NT2/D1 (cell line): ENCODE results near the gene AKT3.

Source experiments
- DNase-seq: peaks from one replicate; pipeline ENCODE4 v3.0.0-alpha.2; 2011; ENCODE audit warnings: low read depth, low spot score
- H3K27me3 ChIP-seq: 2 replicates; pipeline ENCODE4 v1.6.0; 2011; ENCODE audit warnings: mild to moderate bottlenecking; ENCODE audit not compliant: insufficient read length, insufficient read depth
- H3K36me3 ChIP-seq: 2 replicates; pipeline ENCODE4 v1.6.1; 2011; ENCODE audit warnings: mild to moderate bottlenecking, low read length, mixed read lengths; ENCODE audit not compliant: insufficient read depth, insufficient read length
- H3K4me1 ChIP-seq: 2 replicates; pipeline ENCODE4 v1.5.1; 2011; ENCODE audit not compliant: insufficient read depth, insufficient read length
- H3K4me3 ChIP-seq: 2 replicates; pipeline ENCODE4 v1.5.1; 2011; ENCODE audit warnings: low read depth; ENCODE audit not compliant: insufficient read length
- H3K9ac ChIP-seq: 2 replicates; pipeline ENCODE4 v1.6.0; 2011; ENCODE audit warnings: low read depth; ENCODE audit not compliant: insufficient read length
- H3K9me3 ChIP-seq: 2 replicates; pipeline ENCODE4 v1.5.1; 2011; ENCODE audit warnings: mild to moderate bottlenecking, low read length; ENCODE audit not compliant: insufficient read depth
- SUZ12 ChIP-seq: IDR thresholded peaks from 2 replicates; pipeline ENCODE4 v1.6.1; 2011; ENCODE audit not compliant: insufficient read length, insufficient read depth; ENCODE audit errors: extremely low read depth
- YY1 ChIP-seq: IDR thresholded peaks from 2 replicates; pipeline ENCODE4 v1.6.1; 2011; ENCODE audit not compliant: insufficient read length, insufficient read depth
- ZNF274 ChIP-seq: IDR thresholded peaks from 2 replicates; pipeline ENCODE4 v1.6.1; 2011; ENCODE audit warnings: mild to moderate bottlenecking, low read depth, low read length

AKT3 gene

GRCh38 chr1:243455760-243456651 lies 394.0 kb downstream of the AKT3 start:
- Histone ChIP-seq H3K27me3 (no peaks in the 10 kb centered on the region), H3K36me3 (no peaks in the 10 kb centered on the region), H3K4me1 (no peaks in the 10 kb centered on the region), H3K9ac (no peak overlapping the region), H3K4me3 (no peak overlapping the region), H3K9me3 (no peaks in the 10 kb centered on the region)
- no peak for TF ChIP-seq YY1
- TF ChIP-seq ZNF274: no peak
- no peak for TF ChIP-seq SUZ12
- no peak for DNase-seq

GRCh38 chr1:243454328-243454997 lies 395.6 kb downstream of the AKT3 start:
- H3K36me3 ChIP-seq: no peaks in the 10 kb centered on the region
- no peaks in the 10 kb centered on the region for H3K27me3 ChIP-seq
- H3K4me1 ChIP-seq: no peaks in the 10 kb centered on the region
- TF ChIP-seq SUZ12 (no peak), ZNF274 (no peak), YY1 (no peak)
- no peaks in the 10 kb centered on the region for H3K9me3 ChIP-seq
- H3K9ac ChIP-seq: no peak overlapping the region
- DNase-seq: no peak
- no peak overlapping the region for H3K4me3 ChIP-seq

GRCh38 chr1:243452092-243452491 lies 398.0 kb downstream of the AKT3 start:
- Histone ChIP-seq H3K4me3 (no peak overlapping the region), H3K36me3 (no peaks in the 10 kb centered on the region), H3K9ac (no peak overlapping the region), H3K9me3 (no peaks in the 10 kb centered on the region), H3K27me3 (no peaks in the 10 kb centered on the region), H3K4me1 (no peaks in the 10 kb centered on the region)
- TF ChIP-seq SUZ12 (no peak), ZNF274 (no peak), YY1 (no peak)
- DNase-seq: no peak

GRCh38 chr1:243449373-243449772 lies 400.7 kb downstream of the AKT3 start:
- H3K4me3 ChIP-seq: no peak overlapping the region
- no peak overlapping the region for H3K9ac ChIP-seq
- TF ChIP-seq ZNF274: no peak
- TF ChIP-seq SUZ12: no peak
- no peak for TF ChIP-seq YY1
- DNase-seq: no peak
- no peaks in the 10 kb centered on the region for H3K27me3 ChIP-seq
- H3K36me3 ChIP-seq: no peaks in the 10 kb centered on the region
- H3K4me1 ChIP-seq: no peaks in the 10 kb centered on the region
- H3K9me3 ChIP-seq: no peaks in the 10 kb centered on the region

GRCh38 chr1:243447844-243448243 lies 402.2 kb downstream of the AKT3 start:
- H3K9ac ChIP-seq: no peak overlapping the region
- TF ChIP-seq ZNF274 (no peak), YY1 (no peak), SUZ12 (no peak)
- H3K36me3 ChIP-seq: no peaks in the 10 kb centered on the region
- no peaks in the 10 kb centered on the region for H3K4me1 ChIP-seq
- H3K27me3 ChIP-seq: no peaks in the 10 kb centered on the region
- no peak for DNase-seq
- H3K4me3 ChIP-seq: no peak overlapping the region
- no peaks in the 10 kb centered on the region for H3K9me3 ChIP-seq

GRCh38 chr1:243447347-243447746 lies 402.7 kb downstream of the AKT3 start:
- Histone ChIP-seq H3K9me3 (no peaks in the 10 kb centered on the region), H3K4me1 (no peaks in the 10 kb centered on the region), H3K27me3 (no peaks in the 10 kb centered on the region), H3K4me3 (no peak overlapping the region), H3K36me3 (no peaks in the 10 kb centered on the region), H3K9ac (no peak overlapping the region)
- TF ChIP-seq YY1 (no peak), ZNF274 (no peak), SUZ12 (no peak)
- DNase-seq: no peak

GRCh38 chr1:243443557-243443956 lies 406.5 kb downstream of the AKT3 start:
- Histone ChIP-seq H3K4me3 (no peak overlapping the region), H3K9ac (no peak overlapping the region), H3K4me1 (no peaks in the 10 kb centered on the region), H3K27me3 (no peaks in the 10 kb centered on the region), H3K9me3 (no peaks in the 10 kb centered on the region), H3K36me3 (no peaks in the 10 kb centered on the region)
- no peak for DNase-seq
- TF ChIP-seq SUZ12: no peak
- no peak for TF ChIP-seq ZNF274
- TF ChIP-seq YY1: no peak
